ENCODE results near the gene SLC4A11.

GRCh38 chr20:3228750-3229032, 10.3 kb downstream of the SLC4A11 start:
- TF ChIP-seq, protein P1, sequence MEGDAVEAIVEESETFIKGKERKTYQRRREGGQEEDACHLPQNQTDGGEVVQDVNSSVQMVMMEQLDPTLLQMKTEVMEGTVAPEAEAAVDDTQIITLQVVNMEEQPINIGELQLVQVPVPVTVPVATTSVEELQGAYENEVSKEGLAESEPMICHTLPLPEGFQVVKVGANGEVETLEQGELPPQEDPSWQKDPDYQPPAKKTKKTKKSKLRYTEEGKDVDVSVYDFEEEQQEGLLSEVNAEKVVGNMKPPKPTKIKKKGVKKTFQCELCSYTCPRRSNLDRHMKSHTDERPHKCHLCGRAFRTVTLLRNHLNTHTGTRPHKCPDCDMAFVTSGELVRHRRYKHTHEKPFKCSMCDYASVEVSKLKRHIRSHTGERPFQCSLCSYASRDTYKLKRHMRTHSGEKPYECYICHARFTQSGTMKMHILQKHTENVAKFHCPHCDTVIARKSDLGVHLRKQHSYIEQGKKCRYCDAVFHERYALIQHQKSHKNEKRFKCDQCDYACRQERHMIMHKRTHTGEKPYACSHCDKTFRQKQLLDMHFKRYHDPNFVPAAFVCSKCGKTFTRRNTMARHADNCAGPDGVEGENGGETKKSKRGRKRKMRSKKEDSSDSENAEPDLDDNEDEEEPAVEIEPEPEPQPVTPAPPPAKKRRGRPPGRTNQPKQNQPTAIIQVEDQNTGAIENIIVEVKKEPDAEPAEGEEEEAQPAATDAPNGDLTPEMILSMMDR (IDR thresholded peaks at IDR 0.05; ENCODE audit: low read depth, low read length): no peak
- no peak for TF ChIP-seq EZH2phosphoT487 (IDR thresholded peaks at IDR 0.05; ENCODE audit: low read depth)
